Measurements from ENCODE around the gene ZCCHC14. TPM values are rescaled to one million over a fixed set of nuclear protein-coding genes. Genes with fewer than 3 reads are reported as not detected.

The ZCCHC14 gene
- 16.6 TPM for total RNA-seq
- long read RNA-seq, partial matches to known transcripts = 3 of 11 reads
- long read RNA-seq, other reads (novel, unspliced or antisense) = 8 of 11 reads

DNA sequence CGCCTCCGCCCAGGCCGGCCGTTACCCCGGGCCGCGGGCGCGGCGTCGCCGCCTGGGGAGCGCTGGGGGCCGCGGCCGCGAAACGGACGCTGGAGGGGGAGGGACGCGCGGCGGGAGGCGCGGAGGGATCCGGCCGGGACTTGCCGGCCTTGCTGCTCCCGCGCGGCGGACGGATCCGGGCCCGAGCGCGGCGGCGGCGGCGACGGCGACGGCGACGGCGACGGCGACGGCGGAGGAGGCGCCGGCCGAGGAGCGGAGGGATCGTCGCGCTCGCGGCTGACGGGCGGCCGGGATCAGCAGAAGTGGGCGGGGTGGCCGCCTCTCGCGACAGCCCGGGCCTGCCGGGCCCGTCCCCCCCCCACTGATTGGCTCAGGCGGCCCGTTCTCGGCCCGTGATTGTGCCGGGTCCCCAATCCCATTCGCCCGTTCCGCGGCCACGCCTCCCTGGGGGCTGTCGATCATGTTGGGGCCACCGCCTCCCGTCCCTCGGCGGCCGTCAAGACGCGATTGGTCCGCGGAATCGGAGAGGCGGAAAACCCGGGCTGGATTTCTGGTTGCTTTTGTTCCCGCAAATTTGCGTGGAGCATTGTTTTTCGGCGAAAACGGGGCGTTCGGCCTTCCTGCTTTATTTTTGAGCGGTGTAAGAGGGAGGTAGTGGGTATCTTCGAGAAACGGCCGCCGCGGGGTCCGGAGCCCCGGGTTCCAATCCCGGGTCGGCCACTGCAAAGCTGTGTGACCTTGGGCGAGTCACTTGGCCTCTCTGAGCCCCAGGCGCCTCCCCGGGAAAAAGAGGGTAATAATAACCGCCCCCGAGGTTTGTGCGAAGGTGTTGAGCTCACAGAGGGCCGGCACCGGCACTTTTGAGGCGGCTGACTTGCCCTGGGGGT lies at the start of gene ZCCHC14:
Gene ZCCHC14, minus strand, starts transcription at position 304 of the 887 bp plus-strand sequence. CDS start 786 bp downstream, outside the sequence.
- peak; percentile 100 for DNase-seq (ENCODE audit: low spot score)

DNA sequence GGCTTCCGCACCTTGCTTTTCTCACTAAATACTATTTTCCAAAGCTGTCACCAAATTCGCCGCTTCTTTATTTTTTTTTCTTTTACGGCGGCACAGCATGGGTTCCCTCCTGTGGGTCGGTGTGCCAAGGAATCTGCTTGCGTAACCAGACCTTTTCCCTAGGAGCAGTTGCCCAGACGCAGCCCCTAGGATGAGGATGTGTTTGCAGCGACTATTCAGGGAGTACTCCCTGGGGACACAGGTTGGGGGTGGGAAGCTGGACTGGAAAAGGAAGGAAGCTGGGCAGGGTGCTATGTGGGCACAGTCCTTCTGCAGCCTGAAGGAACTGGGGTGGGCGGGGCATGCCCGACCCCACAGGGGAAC lies 49.0 kb upstream of the ZCCHC14 start:
- DNase-seq (ENCODE audit: low spot score) = no peak

DNA sequence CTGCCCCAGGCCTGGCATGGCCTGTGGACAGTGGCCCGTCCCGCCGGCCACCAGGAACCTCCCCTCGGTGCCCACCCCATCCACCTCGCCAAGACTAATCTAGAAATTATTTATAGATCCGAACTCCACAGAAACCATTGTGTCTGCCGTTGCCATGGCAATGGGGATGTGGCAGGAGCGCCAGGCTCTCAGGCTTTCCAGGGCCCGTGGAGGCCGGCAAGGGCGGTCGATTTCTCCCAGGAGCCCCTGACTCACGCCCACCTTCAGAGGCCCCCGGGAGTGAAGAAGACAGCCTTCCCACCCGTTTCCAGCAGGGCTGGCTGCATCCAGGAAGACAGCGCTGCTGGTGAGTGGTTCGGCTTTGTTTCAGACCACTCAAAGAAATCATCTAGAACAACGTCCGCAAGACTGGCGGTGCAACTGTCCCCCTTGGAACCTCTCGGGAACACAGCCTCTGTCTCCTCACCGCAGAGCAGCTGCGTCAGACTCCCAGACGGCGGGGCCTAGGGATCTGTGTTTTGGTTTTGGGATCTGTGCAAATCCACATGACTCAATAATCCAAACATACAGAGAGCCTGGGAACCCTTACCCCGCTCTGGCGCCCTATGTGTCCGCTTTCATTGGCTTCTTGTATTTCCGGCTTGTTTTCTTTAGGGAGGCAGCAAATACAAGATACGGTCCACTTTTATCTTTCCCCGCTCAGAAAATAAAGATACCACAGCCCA lies 48.5 kb upstream of the ZCCHC14 start:
- DNase-seq (ENCODE audit: low spot score) = no peak

DNA sequence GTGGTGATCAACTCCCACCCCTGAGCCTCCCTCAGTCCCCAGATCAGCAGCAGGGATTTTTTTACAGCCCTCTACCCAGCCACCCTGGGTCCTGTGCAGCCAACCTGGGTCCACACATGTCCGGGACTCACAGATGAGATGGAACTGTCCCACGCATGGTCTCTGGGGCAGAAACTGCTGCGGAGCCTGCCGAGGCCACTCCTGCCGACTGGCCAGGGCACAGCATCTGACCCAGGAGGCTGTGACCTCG lies 48.0 kb upstream of the ZCCHC14 start:
- DNase-seq (ENCODE audit: low spot score) = no peak

DNA sequence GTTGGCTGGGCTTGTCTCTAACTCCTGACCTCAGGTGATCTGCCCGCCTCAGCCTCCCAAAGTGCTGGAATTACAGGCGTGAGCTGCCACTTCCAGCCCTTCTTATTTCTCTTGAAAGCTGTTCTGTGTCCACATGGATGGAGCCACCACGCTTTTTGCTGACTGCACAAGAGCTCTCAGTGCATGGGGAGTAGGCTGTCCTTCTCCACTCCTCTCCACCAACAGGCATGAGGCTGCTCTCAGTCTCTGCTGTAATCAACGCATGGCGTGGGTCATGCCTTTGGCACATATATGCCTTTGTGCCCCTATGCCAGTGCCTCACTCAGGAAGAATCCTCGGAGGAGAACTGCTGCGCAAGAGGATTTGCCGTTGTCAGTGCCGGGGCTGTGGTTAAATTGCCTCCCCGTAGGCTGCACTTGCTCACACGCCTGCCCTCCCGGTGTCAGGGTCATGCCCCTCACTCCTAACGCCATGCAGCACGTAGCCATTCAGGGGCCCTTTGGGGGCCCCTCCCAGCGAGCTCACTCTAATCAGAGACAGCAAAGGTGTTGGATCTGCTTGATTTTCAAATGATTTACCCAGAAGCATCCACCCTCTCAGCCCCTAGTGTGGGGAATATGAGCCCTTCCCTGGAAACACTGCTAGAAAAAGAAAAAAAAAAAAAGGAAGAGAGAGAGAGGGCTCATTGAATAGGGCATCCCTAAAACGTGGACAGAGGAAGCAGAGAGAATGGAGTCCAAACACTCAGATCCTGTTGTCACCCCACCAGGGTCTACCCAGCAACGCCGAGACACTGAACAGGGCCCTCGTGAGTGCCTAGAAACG lies 47.5 kb upstream of the ZCCHC14 start:
- DNase-seq (ENCODE audit: low spot score) = no peak

DNA sequence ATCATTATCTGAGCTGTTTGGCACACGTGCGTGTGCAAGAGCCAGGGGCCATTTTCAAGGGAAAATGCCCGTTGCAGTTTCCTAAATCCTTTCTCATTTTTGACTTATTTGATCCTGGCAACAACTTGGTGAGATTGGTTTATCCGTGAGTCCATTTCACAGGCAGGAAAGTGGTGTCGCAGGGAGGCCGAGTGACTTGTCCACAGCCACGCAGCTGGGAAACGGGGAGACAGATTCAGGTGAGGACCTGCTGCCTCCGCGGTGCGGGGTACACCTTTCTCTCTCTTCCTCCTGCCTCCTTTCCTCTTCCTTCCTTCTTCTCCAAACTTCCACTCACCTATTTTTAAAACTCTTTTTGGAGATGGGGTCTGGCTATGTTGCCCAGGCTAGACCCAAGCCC lies 46.3 kb upstream of the ZCCHC14 start:
- DNase-seq (ENCODE audit: low spot score) = no peak

DNA sequence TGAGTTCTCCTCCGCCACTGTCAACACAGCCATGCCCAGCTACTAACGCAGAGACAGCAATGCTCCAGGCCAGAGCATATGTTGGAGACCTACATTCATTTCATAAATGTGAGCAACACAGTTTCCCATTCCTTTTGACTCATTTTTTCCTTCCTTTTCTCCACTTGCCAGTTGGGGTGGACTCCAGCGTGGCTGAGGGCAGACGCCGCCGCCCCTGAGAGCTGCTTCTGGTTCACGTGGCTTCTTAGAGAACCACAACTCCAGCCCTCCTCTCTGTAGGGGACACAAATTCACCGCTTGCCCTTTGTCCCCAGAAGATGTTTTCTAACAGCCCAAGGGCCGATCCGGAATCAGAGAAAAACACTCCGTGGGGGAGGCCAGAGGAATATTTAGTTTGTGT lies 45.8 kb upstream of the ZCCHC14 start:
- no peak for DNase-seq (ENCODE audit: low spot score)

DNA sequence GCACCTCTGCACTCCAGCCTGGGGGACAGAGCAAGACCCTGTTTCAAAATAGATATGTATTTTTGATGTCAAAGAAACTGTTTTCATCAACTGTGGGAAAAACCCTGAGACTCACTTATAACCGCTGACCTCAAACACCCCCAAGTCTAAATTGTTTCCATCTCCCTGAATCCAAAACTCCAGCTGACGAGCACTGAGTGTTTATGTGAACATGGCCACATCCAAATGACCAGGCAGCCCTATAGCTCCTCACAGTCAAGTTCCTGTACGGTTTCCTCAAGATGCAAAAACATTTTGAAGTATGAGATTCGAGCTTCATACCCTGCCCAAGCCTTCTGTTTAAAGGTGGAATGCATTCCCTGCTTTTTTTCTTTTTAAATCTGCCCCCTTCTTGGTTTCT lies 45.3 kb upstream of the ZCCHC14 start:
- DNase-seq (ENCODE audit: low spot score) = no peak

DNA sequence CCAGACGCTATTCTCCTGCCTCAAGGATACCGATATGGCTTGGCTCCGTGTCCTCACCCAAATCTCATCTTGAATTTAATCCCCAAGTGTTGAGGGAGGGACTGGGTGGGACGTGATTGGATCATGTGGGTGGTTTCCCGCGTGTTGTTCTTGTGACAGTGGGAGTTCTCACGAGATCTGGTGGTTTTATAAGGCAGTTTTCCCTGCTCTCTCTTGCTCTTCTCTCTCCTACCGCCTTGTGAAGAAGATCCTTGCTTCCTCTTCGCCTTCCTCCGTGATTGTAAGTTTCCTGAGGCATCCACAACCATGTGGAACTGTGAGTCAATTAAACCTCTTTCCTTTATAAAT lies 43.9 kb upstream of the ZCCHC14 start:
- no peak for DNase-seq (ENCODE audit: low spot score)

DNA sequence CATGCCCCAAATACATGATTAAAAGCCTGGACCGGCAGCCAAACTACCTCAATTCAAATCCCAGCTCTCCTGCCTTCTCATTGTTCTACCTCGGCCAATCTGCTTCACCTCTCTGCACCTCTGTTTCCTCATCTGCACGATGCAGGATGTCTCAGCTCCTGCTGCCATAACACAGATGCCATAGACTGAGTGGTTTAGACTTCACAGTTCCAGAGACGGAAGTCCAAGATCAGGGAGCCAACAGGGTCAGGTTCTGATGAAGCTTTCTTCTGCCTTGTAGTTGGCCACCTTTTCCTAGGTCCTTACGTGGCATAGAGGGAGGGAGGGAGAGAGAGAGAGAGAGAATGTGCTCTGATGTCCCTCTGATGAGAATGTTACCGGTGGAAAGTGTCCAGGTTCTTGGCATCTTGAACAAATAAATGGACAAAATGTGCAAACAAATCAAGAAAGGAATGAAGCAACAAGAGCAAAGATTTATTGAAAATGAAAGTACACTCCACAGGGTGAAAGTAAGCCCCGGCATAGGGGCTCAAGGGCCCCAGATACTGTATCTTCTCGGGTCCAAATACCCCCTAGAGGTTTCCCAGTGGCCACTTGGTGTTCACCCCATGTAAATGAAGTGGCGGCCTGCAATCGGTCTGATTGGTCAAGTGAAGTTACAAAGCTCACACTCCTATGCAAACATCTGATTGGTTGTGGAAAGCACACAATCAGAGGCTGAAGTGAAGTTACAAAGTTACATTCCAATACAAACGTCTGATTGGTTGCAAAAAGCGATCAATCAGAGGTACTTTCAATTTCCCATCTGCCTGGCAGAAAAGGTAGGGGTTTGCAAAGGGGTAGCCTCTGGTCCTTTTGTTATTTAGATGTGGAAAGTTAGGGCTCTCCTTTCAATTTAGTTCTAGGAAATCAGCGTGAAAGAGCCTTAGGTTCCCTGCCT lies 43.3 kb upstream of the ZCCHC14 start:
- no peak for DNase-seq (ENCODE audit: low spot score)

DNA sequence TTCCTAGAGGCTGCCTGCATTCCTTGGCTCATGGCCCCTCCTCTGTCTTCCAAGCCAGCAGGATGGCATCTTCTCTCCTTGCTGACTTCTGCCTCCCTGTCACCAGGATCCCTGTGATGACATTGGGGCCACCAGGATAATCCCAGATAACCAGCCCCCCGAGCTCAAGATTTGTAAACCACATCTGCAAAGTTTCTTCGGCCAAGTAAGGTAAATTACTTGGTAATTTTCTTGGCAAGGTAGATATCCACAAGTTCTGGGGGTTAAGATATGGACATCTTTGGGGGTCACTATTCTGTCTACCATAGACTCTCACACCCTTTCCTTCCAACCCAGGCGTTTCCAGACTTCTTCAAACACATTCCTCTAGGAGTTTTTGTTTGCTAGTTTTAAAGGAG lies 42.6 kb upstream of the ZCCHC14 start:
- no peak for DNase-seq (ENCODE audit: low spot score)

DNA sequence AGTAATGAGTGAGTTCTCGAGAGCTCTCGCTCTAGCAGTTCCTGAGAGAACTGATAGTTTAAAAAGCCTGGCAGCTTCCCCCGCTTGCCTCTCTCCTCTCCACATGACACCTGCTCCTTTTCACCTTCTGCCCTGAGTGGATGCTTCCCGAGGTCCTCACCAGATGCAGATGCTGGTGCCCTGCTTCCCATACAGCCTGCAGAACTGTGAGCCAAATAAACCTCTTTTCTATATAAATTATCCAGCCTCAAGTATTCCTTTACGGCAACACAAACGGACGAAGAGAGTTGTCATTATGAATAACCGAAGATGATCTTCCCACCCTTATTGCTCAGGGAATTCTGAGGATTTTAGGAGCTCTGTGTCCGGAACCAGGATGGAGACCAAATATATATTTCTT lies 41.9 kb upstream of the ZCCHC14 start:
- DNase-seq (ENCODE audit: low spot score) = no peak

DNA sequence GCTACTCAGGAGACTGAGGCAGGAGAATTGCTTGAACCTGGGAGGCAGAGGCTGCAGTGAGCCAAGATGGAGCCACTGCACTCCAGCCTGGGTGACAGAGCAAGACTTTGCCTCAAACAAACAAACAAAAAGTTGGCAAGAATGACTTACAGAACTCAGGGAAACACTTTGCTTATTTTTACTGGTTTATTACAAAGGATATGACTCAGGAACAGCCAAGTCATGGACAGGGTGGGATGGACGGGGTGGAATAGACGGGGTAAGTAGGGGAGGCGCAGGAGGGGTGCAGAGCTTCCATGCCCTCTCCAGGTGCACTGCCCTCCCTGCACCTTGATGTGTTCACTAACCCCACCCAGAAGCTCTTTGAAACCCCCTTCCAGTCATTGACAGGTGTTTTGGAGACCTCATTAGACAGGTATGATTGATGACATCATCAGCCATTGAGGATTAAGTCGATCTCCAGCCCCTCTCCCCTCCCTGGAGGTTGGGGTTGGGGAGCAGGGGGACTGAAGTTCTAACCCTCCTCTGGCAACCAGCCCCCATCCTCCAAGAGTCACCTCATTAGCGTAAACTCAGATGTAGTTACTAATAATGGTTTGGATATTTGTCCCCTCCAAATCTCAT lies 41.3 kb upstream of the ZCCHC14 start:
- no peak for DNase-seq (ENCODE audit: low spot score)

DNA sequence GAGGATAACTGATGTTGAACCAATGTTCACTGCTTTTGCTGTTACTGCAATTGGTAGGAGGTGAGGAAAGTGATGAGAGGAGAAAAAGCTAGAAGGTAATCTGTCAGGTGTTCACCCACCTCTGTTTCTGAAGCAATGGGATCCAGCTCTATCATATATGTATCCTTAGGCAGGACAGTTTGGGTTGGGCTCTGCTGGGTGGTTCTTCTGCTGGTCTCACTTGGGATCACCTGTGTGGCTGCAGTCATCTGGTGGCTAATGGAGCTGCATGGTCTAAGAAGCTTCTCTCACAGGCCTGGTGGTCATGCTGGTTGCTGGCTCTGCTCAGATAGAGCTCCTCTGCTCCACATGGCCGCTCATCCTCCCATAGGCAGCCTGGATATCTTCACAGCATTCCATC lies 40.2 kb upstream of the ZCCHC14 start:
- no peak for DNase-seq (ENCODE audit: low spot score)

DNA sequence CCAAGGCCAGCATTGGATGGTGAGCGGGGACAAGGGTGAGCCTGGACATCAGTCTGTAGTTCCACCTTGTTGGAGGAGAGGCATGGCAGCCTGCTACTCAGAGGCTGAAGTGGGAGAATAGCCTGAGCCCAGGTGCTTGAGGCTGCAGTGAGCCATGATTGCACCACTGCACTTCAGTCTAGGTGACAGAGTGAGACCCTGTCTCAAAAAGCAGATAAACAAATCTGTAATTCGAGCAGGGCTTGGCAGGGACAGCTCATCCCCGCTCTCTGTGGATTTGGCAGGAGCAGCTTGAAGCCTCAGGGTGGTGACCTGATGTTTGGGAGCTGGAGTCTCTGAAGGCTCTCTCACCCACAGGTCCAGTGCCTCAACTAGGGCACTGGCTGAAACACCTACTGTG lies 38.6 kb upstream of the ZCCHC14 start:
- no peak for DNase-seq (ENCODE audit: low spot score)

DNA sequence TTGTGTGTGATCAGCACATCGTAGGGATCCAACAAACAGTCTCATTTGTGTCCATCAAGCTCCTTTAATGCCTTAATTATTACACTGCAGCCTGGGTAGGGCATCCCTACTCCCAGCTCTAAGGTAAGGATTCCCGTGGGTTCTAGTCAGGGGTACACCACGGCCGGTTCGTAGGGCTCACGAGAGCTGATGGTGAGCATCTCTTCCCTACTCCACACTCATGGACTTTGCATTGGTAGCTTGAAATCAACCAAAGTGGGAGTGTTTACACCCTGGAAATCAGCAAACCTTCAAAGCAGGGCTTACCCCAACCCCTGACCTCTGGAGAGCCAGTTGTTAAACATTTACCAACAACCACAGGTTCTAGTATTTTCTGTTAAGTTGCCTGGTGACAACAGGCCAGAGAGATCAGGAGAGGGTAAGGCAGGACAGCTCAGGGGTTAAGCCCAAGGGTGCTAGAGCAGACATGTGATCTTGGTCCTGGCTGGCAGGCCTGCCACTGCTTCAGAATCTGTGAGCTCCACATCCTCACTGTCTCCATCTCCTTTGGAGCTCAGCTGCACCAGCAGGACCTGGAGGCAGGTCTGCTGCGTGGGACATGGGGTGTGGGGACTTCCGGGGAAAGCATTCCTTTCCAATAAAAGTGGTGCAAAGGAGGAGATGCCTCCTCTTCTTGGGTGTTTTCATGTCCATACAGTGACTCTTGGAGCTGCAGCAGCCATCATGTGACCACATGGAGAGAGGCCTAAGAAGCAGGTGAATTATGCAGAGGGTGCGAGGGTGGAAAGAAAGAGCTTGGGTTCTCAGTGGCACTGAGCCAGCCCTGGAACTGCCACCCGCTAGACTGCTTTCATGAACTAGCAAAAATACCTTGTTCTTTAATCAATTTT lies 36.1 kb upstream of the ZCCHC14 start:
- DNase-seq (ENCODE audit: low spot score) = no peak

DNA sequence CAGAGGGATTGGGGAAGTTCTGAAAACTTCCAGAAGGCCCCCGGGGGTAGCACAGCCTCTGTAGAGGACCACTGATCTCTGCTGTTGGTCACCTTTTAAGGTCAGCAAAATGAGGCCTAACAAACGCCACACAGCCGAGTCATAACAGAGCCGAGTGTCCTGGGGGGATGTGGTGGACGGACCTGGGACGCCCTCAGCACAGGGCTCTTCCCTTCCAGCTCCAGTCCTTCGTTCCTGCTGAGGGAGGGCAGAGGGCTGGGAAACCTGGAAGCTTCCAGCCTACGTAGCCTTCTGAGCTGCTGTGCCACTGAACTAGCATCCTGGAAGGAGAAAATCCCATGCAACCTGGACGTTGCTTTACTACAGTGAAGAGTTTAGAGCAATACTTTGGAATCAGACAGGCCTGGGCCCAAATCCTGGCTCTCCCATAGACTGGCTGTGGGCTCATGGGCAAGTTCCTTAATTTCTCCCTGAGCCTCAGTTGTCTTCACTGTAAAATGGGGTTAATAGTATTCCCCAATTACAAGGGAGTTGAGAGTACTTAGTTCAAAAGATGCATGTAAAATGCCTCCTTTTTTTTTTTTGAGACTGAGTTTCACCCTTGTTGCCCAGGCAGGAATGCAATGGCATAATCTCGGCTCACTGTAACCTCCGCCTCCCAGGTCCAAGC lies 34.4 kb upstream of the ZCCHC14 start:
- no peak for DNase-seq (ENCODE audit: low spot score)

DNA sequence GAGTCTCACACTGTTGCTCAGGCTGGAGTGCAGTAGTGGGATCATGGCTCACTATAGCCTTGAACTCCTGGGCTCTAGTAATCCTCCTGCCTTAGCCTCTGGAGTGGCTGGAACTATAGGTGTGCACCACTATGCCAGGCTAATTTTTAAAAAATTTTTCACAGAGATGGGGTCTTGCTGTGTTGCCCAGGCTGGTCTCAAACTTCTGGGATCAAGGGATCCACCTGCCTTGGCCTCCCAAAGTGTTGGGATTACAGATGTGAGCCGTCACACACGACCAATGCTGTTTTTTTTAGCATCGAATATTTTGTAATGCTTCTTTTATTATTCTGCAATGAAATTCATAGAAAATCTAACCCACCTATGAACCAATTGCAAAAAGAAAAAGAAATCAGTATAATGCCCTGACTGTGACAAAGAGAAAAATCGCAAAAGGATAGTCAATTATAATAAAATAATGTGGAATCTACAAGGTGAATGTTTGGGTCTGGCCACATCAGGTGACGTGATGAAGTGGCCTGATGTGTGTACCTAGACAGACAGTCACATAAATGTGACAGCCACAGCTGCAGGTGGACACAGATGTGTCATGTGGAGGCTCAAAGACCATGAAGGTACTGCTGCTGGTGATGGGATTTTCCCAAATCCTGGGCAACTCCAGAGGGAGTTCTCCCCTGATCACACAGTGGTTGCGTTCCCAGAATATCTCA lies 33.6 kb upstream of the ZCCHC14 start:
- DNase-seq (ENCODE audit: low spot score) = no peak
